Inflammatory macrophage treated with lipopolysaccharide for 1 hour (primary cell): ENCODE measurements around the gene ESAM.

Experiments used
- DNase-seq, 2 donors: peaks; one replicate each; pipeline ENCODE4 v3.0.0-alpha.2; 2020 to 2022

ESAM gene

GRCh38 chr11:124727474-124727873, 34.6 kb downstream of the ESAM start:
- DNase-seq = no peak

- no peak for DNase-seq
These were observed 36.4 kb downstream of the ESAM start for GRCh38 chr11:124725719-124726105.

- DNase-seq = no peak
These were observed 36.9 kb downstream of the ESAM start for GRCh38 chr11:124724979-124725718.

GRCh38 chr11:124722176-124722575, 39.9 kb downstream of the ESAM start:
- DNase-seq = no peak

DNA sequence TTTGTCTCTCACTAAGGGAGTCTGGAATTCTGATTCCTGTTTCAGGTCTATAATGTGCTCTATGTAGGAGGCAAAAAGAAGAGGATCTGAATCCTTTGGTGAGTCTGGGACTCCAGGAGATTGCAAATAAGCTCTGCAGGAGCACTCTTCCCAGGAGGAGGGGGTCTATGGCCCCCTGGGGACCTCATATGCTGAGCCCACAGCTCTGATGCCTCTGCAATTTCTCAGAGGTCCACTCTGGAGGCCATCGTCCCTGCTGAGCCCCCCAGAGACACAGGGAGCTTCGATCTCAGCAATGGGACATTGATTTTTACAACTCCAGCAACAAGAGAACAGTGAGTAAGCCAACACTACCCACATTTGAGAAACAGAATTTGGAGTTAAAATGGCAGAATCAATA, 42.6 kb downstream of the ESAM start:
- no peak for DNase-seq

DNA sequence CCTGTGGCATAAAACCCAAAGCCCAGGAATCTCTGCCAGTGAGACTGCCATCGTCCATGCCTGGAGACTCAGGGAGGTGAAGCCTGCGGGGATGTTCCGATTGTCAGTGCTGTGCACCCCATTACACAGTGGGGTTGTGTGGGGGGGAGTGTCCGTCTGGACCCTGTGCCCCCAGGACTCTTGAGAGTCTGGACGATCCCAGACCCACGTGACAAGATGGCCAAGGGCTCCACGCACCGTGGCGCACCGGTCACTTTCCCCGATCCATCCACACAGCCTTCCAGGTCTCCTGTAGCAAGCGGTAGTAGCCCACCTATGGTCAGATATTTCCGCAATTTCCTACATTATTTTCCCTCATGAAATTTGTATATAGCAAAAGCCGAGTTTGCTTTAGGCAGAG, 43.3 kb downstream of the ESAM start:
- no peak for DNase-seq

DNA sequence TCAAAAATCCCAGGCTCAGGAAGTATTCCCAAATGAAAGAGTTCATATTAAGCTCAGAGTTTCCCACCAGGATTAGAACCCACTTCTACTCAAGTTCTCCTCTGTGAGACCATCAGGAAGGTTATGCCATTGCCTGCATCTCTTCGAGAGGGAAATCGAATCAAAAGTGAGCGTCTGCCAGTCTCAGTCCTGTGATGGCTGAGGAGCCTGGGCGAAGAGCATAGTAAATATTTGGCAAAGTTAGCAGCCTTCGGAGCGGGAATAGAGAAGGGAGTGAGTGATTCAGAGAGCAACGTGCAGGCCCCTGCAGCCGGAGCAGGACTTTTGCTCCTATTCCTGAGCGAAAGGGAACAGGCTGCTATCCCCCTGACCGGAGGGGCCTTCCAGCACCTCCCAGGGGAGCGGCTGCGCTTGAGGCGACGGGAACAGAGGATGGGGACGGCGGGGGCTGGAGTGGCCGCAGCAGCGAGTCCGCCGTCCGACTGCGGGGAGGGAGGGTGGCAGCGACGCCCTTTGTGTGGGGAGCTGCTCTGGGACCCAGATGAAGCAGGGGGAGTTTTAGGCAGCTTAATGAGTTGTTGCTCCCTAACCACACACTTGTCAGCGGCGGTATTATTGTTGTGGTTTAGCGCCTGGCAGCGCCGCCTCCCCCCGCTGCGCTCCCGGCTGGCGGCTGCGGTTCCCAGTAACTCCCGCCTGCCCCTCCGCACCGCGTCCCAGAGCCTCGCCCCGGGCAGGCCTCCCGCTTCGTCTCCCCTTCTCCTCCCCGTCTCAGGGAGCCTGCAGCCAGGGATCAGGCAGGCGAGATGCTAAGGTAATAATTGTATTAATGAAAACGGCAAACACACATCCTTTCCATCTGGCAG, 44.1 kb downstream of the ESAM start:
- DNase-seq = no peak

DNA sequence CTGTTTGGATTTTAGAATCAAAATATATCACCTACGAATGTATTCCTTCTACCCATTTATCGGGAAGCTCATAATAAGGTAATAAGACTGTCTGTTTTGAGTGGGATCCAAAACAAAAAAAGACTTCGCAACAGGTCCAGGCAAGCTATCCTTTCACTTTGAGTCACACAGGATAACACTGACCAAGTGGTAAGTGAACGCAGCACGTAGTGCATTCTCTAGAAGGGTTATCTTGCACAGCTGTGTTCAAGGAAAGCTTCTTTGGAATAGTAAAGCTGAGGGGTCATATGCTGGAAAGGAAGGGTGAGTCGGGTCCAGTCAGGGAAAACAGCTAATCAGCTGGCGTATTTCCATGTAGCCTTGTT, 44.7 kb downstream of the ESAM start:
- no peak for DNase-seq

DNA sequence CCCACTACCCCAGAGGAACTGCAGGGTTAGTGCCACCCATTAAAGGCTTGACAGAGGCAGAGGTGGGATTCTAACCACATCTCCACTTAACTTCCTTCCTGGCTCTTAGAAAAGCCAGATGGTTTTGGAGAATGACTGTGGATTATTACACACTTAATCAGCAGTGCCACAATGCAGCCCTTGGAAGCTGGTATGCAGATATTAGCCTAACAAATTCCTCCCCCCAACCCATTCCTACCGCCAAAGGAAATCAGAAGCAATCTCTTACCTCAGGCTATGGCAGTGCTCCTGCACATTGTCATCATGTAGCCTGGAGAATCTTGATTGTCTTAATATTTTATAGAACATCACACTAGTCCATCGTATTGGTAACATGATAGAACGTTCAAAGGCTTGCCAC, 45.5 kb downstream of the ESAM start:
- DNase-seq = no peak

GRCh38 chr11:124712392-124712791, 49.7 kb downstream of the ESAM start:
- no peak for DNase-seq

DNA sequence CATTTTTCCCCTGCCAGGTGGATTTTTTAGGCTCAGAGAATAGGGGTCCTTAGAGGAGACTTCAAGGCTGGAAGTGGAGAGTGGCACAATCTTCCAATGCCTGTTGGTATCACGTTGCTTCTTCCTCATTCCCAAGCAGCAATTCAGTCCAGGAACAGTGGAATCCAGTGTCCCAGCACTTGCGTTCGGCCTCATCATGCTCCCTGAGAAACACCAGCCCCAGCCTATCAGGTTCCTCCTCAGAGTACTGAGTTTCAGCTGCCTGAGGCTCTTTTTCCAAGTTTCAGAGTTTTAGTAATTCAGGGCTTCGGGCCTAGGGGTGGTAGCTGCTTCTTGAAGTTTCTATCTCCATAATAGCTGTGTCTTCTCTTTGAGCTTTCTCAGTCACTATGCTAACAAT, 54.3 kb downstream of the ESAM start:
- no peak for DNase-seq
